SK-N-MC (cell line): ENCODE measurements around the gene WDFY4.

Source experiments
- DNase-seq: peaks from one replicate; pipeline ENCODE4 v3.0.0-alpha.2; 2011; ENCODE audit warnings: low read depth, low spot score
- H3K27ac ChIP-seq: fragments of 200-600 bp; sonication (generic); 2 replicates; pipeline ENCODE4 v1.5.1; 2016; ENCODE audit warnings: mixed run types
- H3K36me3 ChIP-seq: fragments of 200-600 bp; sonication (generic); 2 replicates; pipeline ENCODE4 v1.6.1; 2017; ENCODE audit warnings: antibody characterized with exemption, low read length, mixed read lengths; ENCODE audit not compliant: insufficient read depth
- H3K4me3 ChIP-seq: fragments of 200-600 bp; sonication (generic); 2 replicates; pipeline ENCODE4 v1.5.1; 2016
- H3K9ac ChIP-seq: fragments of 200-600 bp; sonication (generic); 2 replicates; pipeline ENCODE4 v1.8.0; 2017; ENCODE audit warnings: mixed run types, mixed read lengths; ENCODE audit not compliant: insufficient read length
- H3K9me3 ChIP-seq: fragments of 200-600 bp; sonication (generic); 2 replicates; pipeline ENCODE4 v1.6.1; 2017; ENCODE audit warnings: low read depth, mild to moderate bottlenecking, antibody characterized with exemption, low read length, moderate library complexity, mixed read lengths
- EZH2 ChIP-seq: fragments of 200-600 bp; sonication (generic); IDR thresholded peaks from one replicate; pipeline ENCODE4 v1.6.1; 2017; ENCODE audit warnings: antibody characterized with exemption
- FOXP2 ChIP-seq: optimal IDR thresholded peaks from 2 replicates; pipeline ENCODE3; 2011; ENCODE audit warnings: mild to moderate bottlenecking, moderate library complexity; ENCODE audit not compliant: insufficient read depth; ENCODE audit errors: extremely low read length, control extremely low read depth
- POLR2AphosphoS5 ChIP-seq: IDR thresholded peaks from 2 replicates; pipeline ENCODE4 v1.6.1; 2012; ENCODE audit warnings: mild to moderate bottlenecking, low read depth, low read length, borderline replicate concordance

The WDFY4 gene

DNA sequence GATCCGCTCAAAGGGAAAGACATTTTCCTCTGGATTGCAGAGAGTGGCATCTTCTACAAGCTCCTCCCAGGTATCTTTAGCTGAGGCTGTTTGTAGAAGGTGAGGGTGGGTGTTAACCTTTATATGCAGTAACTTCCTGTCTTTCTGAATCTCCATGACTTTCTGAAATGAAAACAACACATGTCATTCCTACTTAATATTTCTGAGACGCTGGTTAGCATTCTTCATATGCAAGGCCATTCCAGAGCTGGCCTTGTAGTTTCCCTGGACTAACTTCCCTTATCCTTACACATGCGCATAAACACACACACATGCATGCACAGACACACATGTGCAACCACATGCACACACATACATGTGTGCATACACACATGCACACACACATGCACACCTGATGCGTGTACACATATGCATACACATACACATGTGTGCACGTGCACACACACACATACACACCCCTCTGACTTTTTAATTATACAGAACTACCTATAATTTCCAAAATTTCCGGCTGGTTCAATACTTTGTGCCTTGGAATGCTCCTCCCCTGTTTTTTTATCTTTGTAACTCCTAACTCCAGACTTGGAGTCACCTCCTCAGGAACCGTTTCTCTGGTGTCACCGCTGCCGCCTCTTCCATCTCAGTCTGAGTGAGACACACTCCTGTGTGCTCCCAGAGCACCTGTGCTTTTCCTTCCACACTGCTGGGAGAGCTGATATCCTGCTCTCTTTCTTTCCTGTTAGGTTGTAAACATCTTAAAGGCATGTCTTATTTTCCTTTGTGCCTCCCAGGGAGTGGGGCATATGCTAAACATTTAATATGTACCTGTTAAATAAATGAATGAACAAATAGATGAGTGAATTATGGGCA is 199.7 kb downstream of the WDFY4 start:
- Histone ChIP-seq H3K36me3 (no peaks in the 10 kb centered on the region), H3K9me3 (no peaks in the 10 kb centered on the region), H3K27ac (no peak overlapping the region), H3K4me3 (no peak overlapping the region), H3K9ac (no peak overlapping the region)
- TF ChIP-seq FOXP2 (no peak), EZH2 (no peak), POLR2AphosphoS5 (no peak)
- no peak for DNase-seq

DNA sequence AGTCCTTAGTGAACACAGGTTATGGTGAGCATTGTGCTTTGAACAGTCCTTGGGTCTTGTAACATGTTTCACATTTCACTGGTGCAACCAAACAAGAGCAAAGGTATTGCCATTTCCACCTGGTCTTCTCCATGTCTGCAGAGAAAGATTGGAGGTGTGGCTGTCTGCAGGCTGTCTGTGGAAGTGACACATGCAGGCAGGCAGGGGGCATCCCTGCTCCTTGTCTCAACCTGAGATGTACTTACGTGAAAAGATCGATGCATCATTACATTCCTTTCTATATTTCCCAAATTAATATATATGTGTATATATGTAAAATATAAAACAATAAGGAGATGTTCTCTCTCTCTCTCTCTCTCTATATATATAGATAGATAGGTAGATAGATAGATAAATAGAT is 200.7 kb downstream of the WDFY4 start:
- no peak for DNase-seq

DNA sequence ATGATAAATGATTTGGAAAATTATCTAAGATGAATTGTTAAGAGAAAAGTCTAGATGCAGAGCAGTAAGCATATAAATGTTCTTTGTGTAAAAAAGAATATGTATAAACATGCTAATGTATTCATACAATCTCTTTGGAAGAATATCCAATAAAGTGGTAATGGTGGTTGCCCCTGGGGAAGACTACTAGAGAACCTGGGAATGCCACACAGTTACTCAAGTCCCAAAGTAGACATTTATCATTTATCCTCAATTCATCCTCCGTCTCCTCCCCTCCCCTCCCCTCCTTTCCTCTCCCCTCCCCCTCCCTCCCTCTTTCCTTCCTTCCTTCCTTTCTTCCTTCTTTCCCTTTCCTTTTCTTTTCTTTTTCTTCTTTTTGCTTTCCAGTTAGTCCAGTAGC is 203.3 kb downstream of the WDFY4 start:
- no peak for DNase-seq
- H3K36me3 ChIP-seq = no peaks in the 10 kb centered on the region
- no peak overlapping the region for H3K4me3 ChIP-seq
- no peaks in the 10 kb centered on the region for H3K9me3 ChIP-seq
- H3K9ac ChIP-seq = no peak overlapping the region
- TF ChIP-seq POLR2AphosphoS5 (no peak), EZH2 (no peak), FOXP2 (no peak)
- no peak overlapping the region for H3K27ac ChIP-seq

More for the DNA sequence above, 200.7 kb downstream of the WDFY4 start:
- Histone ChIP-seq H3K27ac (no peak overlapping the region), H3K9ac (no peak overlapping the region), H3K9me3 (no peaks in the 10 kb centered on the region), H3K4me3 (no peak overlapping the region), H3K36me3 (no peaks in the 10 kb centered on the region)
- TF ChIP-seq EZH2 (no peak), POLR2AphosphoS5 (no peak), FOXP2 (no peak)

- TF ChIP-seq EZH2 (no peak), POLR2AphosphoS5 (no peak), FOXP2 (no peak)
- H3K9me3 ChIP-seq = no peaks in the 10 kb centered on the region
- H3K36me3 ChIP-seq = no peaks in the 10 kb centered on the region
- no peak overlapping the region for H3K4me3 ChIP-seq
- DNase-seq = no peak
- no peak overlapping the region for H3K27ac ChIP-seq
- no peak overlapping the region for H3K9ac ChIP-seq
These were observed 206.5 kb downstream of the WDFY4 start for GRCh38 chr10:48890888-48891850.

- H3K9ac ChIP-seq = no peak overlapping the region
- H3K4me3 ChIP-seq = no peak overlapping the region
- H3K27ac ChIP-seq = no peak overlapping the region
- H3K36me3 ChIP-seq = no peaks in the 10 kb centered on the region
- TF ChIP-seq FOXP2 (no peak), EZH2 (no peak)
- H3K9me3 ChIP-seq = no peaks in the 10 kb centered on the region
- no peak for DNase-seq
These were observed 210.5 kb downstream of the WDFY4 start for GRCh38 chr10:48894911-48895802.

- DNase-seq = no peak
- no peak overlapping the region for H3K4me3 ChIP-seq
- H3K36me3 ChIP-seq = no peaks in the 10 kb centered on the region
- TF ChIP-seq POLR2AphosphoS5 = no peak
- TF ChIP-seq EZH2 = no peak
- no peak for TF ChIP-seq FOXP2
- no peak overlapping the region for H3K9ac ChIP-seq
- H3K27ac ChIP-seq = no peak overlapping the region
- H3K9me3 ChIP-seq = no peaks in the 10 kb centered on the region
These were observed 211.1 kb downstream of the WDFY4 start for GRCh38 chr10:48895803-48896195.

GRCh38 chr10:48896756-48897440 is 212.2 kb downstream of the WDFY4 start:
- no peak for DNase-seq
- Histone ChIP-seq H3K4me3 (no peak overlapping the region), H3K9me3 (no peaks in the 10 kb centered on the region), H3K27ac (no peak overlapping the region), H3K36me3 (no peaks in the 10 kb centered on the region), H3K9ac (no peak overlapping the region)
- no peak for TF ChIP-seq FOXP2
- no peak for TF ChIP-seq EZH2
- TF ChIP-seq POLR2AphosphoS5 = no peak
